Calu3 (cell line): ENCODE data around the gene SVEP1. TPM values are rescaled to one million over a fixed set of nuclear protein-coding genes. Genes with fewer than 3 reads are reported as not detected.

Source experiments
- BruUV-seq: library from RNA; stranded (reverse); fragments of 400-500 nt; replicated peaks from 2 replicates; lab custom pipeline; 2021; lab: Mats Ljungman, UMichigan
- CTCF ChIA-PET: fragments of 300-600 bp; sonication (Branson Sonifier 250); formaldehyde crosslinking; loops from one replicate; lab custom pipeline; 2022; ENCODE audit warnings: antibody characterized with exemption; lab: Charles Lee
- DNase-seq: peaks from one replicate; pipeline ENCODE4 v3.0.0; 2022
- H3K27ac Mint-ChIP-seq: one replicate; pipeline ENCODE4 v1.8.0; 2022; ENCODE audit warnings: mixed read lengths; ENCODE audit not compliant: unreplicated experiment
- H3K27me3 Mint-ChIP-seq: one replicate; pipeline ENCODE4 v1.8.0; 2022; ENCODE audit warnings: mixed read lengths; ENCODE audit not compliant: unreplicated experiment
- H3K36me3 Mint-ChIP-seq: one replicate; pipeline ENCODE4 v1.8.0; 2022; ENCODE audit warnings: mild to moderate bottlenecking, moderate library complexity, mixed read lengths; ENCODE audit not compliant: insufficient read depth, unreplicated experiment
- H3K4me1 Mint-ChIP-seq: one replicate; pipeline ENCODE4 v1.8.0; 2022; ENCODE audit warnings: mild to moderate bottlenecking, low read depth, mixed read lengths; ENCODE audit not compliant: unreplicated experiment
- H3K4me3 Mint-ChIP-seq: one replicate; pipeline ENCODE4 v1.8.0; 2022; ENCODE audit warnings: mild to moderate bottlenecking, low read depth, moderate library complexity, mixed read lengths; ENCODE audit not compliant: unreplicated experiment
- H3K9me3 Mint-ChIP-seq: one replicate; pipeline ENCODE4 v1.8.0; 2022; ENCODE audit warnings: low read depth, mixed read lengths; ENCODE audit not compliant: unreplicated experiment
- intact Hi-C: fragments of 100-400 bp; cut with micrococcal nuclease; formaldehyde crosslinking; loops from one replicate; pipeline ENCODE4 v1.10.0; 2022; ENCODE audit not compliant: unreplicated experiment
- total RNA-seq: library from RNA; stranded (reverse); gene quantifications from 2 replicates; pipeline ENCODE4 v1.2.3, GENCODE V29; 2022
- TF ChIP-seq, protein P1 (sequence below): fragments of 200-600 bp; IDR thresholded peaks from one replicate; pipeline ENCODE4 v1.8.0; 2022; ENCODE audit warnings: antibody characterized with exemption; ENCODE audit not compliant: unreplicated experiment

Gene SVEP1
- total RNA-seq, 1 experiment from 2014 or later: 0.35 TPM

- Mint-ChIP-seq H3K36me3 (no peaks in the 10 kb centered on the region), H3K4me1 (no peaks in the 10 kb centered on the region), H3K27ac (no peak overlapping the region), H3K4me3 (no peak overlapping the region), H3K27me3 (peaks cover 10% of the 10 kb centered on the region), H3K9me3 (peaks cover 2% of the 10 kb centered on the region)
- TF ChIP-seq, protein P1, sequence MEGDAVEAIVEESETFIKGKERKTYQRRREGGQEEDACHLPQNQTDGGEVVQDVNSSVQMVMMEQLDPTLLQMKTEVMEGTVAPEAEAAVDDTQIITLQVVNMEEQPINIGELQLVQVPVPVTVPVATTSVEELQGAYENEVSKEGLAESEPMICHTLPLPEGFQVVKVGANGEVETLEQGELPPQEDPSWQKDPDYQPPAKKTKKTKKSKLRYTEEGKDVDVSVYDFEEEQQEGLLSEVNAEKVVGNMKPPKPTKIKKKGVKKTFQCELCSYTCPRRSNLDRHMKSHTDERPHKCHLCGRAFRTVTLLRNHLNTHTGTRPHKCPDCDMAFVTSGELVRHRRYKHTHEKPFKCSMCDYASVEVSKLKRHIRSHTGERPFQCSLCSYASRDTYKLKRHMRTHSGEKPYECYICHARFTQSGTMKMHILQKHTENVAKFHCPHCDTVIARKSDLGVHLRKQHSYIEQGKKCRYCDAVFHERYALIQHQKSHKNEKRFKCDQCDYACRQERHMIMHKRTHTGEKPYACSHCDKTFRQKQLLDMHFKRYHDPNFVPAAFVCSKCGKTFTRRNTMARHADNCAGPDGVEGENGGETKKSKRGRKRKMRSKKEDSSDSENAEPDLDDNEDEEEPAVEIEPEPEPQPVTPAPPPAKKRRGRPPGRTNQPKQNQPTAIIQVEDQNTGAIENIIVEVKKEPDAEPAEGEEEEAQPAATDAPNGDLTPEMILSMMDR: no peak
- DNase-seq: no peak
- BruUV-seq: no TSS peak
- CTCF ChIA-PET: no interaction called here
- intact Hi-C loops: no loop called here
Observed at GRCh38 chr9:110479481-110479880, 100.1 kb downstream of the SVEP1 start.

DNA sequence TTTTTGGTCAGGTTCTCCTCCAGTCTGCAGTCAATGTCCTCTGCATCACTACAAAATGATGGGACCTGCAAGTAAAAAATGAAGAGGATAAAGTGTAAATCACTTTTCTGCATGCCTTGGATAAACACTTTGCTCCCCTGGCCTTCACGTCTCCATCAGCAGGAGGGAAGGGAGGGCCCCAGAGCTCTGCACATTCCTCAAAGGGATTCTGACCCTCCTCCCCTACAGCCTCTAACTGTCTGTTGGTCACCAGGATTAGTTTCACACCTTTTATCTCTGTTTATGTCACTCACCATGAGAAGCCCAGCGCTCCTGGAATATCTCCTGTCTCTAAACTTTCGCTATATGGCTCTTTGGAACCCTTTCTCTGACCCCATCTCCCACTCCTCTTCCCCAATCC is 103.3 kb downstream of the SVEP1 start:
- no TSS peak for BruUV-seq
- intact Hi-C loops: no loop called here
- H3K36me3 Mint-ChIP-seq: no peaks in the 10 kb centered on the region
- no peak for DNase-seq
- H3K4me3 Mint-ChIP-seq: no peak overlapping the region
- TF ChIP-seq, protein P1: no peak
- no peak overlapping the region for H3K27ac Mint-ChIP-seq
- H3K4me1 Mint-ChIP-seq: no peaks in the 10 kb centered on the region
- no peaks in the 10 kb centered on the region for H3K27me3 Mint-ChIP-seq
- CTCF ChIA-PET: no interaction called here
- no peaks in the 10 kb centered on the region for H3K9me3 Mint-ChIP-seq

DNA sequence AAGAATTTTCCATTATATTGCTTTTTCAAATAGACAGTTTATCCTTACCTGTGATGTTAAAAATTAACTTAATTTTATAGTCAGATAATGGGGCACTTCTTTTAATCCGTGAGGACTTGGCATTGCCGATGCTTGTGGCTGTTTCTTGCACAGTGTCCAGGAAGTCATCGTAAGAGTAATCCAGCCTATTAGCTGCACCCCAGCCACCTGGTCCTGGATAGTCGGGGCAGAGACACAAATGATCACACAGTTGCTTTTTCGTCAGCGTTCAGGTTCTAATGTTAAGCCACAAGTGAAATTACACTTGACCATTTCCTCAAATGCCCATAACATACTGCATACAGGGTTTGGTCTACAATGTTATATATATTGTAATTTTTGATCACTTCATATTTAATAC is 107.4 kb downstream of the SVEP1 start:
- DNase-seq: no peak

DNA sequence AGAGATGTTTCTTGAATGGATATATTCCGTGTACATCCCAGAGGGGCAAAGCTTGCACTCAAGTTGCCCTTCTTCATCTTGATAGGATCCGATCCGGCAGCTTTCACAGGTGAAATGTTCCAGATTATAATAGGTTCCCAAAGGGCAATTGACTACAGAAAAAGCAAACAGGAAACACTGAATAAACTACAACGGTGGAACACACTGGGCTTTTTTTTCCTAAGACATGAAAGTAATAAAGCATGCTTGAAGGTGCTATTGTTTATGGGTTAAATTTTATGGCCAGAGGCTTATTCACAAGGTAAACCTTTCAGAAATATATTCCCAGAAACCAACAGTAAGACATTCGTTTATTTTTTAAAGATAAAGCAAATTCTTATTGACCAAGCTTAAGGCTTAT is 110.6 kb downstream of the SVEP1 start:
- no TSS peak for BruUV-seq
- Mint-ChIP-seq H3K27ac (no peak overlapping the region), H3K9me3 (no peaks in the 10 kb centered on the region), H3K4me3 (no peak overlapping the region), H3K36me3 (no peaks in the 10 kb centered on the region), H3K27me3 (no peaks in the 10 kb centered on the region), H3K4me1 (no peaks in the 10 kb centered on the region)
- intact Hi-C loops: no loop called here
- CTCF ChIA-PET: no interaction called here
- TF ChIP-seq, protein P1: no peak
- DNase-seq: no peak

More for the DNA sequence above, 107.4 kb downstream of the SVEP1 start:
- H3K9me3 Mint-ChIP-seq: no peaks in the 10 kb centered on the region
- CTCF ChIA-PET: no interaction called here
- no TSS peak for BruUV-seq
- H3K4me3 Mint-ChIP-seq: no peak overlapping the region
- no peaks in the 10 kb centered on the region for H3K4me1 Mint-ChIP-seq
- H3K27ac Mint-ChIP-seq: no peak overlapping the region
- intact Hi-C loops: no loop called here
- no peaks in the 10 kb centered on the region for H3K36me3 Mint-ChIP-seq
- TF ChIP-seq, protein P1: no peak
- no peaks in the 10 kb centered on the region for H3K27me3 Mint-ChIP-seq
